ENCODE results near the gene C1orf50. TPM values are rescaled to one million over a fixed set of nuclear protein-coding genes. Genes with fewer than 3 reads are reported as not detected.
"Not testable (repeated sequence)": the region's sequence is repeated elsewhere in the genome, so short reads cannot be mapped to it uniquely, and the experiment has no call there.

The C1orf50 gene
- total RNA-seq, 1 donor from 2014 or later: 12.0 TPM

DNA sequence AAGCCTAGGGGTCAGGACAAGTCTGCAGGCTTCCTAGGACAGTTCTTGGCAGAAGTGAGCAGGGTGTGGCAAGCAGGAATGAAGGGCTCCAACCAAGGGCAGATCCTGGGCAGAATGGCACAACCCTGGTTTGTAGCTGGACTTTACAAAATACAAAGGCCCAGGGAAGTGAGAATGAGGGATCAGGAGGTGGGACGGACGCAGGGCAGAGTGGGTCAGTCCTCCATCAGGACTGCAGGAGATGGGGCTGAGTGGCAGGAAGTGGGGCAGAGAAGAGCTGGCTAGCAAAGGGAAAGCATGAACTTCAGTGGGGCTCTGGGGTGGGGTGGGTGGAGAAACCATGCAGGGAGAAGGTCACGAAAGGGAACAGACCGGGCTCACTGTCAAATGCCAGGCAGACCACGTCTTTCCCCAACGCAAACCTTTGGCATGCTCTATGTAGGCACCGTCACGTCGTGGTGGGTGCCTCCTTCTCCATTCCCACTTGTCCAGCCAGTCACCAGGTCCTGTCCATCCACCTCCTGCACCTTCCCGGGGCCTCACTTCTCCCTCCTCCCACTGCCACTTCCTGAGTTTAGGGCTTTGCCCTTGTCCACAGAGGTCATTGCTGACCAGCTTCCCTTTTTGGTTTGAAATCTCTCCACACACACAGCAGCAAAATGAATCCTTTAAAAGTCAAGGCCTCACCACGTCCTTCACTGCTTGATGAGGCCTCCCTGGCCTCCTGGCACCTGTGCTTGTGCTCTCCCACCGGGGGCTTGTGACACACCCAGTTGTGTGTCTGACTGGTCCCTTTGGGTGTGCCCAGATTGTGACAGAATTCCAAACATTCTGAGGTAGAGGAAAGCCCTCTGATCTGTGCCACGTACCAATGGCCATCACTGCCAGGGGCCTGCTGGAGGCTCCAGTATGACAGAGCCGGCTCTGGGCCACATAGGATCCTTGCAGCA lies 18.3 kb upstream of the C1orf50 start:
- no peak for DNase-seq (ENCODE audit: low spot score, unreplicated experiment)
- Mint-ChIP-seq H3K9me3 (ENCODE audit: low read depth) (peaks cover 16% of the 10 kb centered on the region), H3K27me3 (no peaks in the 10 kb centered on the region), H3K27ac (peak overlapping the region; percentile 9), H3K36me3 (ENCODE audit: insufficient read depth) (peaks cover 37% of the 10 kb centered on the region), H3K4me3 (ENCODE audit: low read depth) (no peak overlapping the region), H3K4me1 (ENCODE audit: low read depth) (no peaks in the 10 kb centered on the region)
- TF ChIP-seq, protein P1, sequence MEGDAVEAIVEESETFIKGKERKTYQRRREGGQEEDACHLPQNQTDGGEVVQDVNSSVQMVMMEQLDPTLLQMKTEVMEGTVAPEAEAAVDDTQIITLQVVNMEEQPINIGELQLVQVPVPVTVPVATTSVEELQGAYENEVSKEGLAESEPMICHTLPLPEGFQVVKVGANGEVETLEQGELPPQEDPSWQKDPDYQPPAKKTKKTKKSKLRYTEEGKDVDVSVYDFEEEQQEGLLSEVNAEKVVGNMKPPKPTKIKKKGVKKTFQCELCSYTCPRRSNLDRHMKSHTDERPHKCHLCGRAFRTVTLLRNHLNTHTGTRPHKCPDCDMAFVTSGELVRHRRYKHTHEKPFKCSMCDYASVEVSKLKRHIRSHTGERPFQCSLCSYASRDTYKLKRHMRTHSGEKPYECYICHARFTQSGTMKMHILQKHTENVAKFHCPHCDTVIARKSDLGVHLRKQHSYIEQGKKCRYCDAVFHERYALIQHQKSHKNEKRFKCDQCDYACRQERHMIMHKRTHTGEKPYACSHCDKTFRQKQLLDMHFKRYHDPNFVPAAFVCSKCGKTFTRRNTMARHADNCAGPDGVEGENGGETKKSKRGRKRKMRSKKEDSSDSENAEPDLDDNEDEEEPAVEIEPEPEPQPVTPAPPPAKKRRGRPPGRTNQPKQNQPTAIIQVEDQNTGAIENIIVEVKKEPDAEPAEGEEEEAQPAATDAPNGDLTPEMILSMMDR (IDR thresholded peaks at IDR 0.05; ENCODE audit: unreplicated experiment): no peak

DNA sequence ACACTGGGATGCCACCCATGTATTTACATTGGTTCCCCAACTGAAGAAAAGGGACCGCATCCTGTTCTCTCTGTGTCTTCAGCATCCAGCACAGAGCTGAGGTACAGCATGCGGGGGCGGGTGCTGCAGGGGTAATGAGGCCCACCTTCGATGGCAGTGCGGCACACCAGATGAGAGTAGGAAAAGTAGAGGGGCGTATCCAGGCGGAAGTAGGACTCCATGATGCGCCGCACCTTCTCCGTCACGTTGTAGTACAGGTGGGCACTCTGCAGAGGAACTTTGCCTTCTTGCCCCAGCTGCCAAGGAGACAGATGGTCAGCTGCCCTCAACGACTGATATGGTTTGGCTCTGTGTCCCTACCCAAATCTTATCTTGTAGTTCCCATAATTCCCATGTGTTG lies 17.0 kb upstream of the C1orf50 start:
- H3K4me1 Mint-ChIP-seq (ENCODE audit: low read depth): no peaks in the 10 kb centered on the region
- TF ChIP-seq, protein P1 (IDR thresholded peaks at IDR 0.05; ENCODE audit: unreplicated experiment): no peak
- no peak overlapping the region for H3K4me3 Mint-ChIP-seq (ENCODE audit: low read depth)
- H3K9me3 Mint-ChIP-seq (ENCODE audit: low read depth): peaks cover 16% of the 10 kb centered on the region
- H3K36me3 Mint-ChIP-seq (ENCODE audit: insufficient read depth): peaks cover 46% of the 10 kb centered on the region
- no peaks in the 10 kb centered on the region for H3K27me3 Mint-ChIP-seq
- no peak for DNase-seq (ENCODE audit: low spot score, unreplicated experiment)
- H3K27ac Mint-ChIP-seq: no peak overlapping the region

DNA sequence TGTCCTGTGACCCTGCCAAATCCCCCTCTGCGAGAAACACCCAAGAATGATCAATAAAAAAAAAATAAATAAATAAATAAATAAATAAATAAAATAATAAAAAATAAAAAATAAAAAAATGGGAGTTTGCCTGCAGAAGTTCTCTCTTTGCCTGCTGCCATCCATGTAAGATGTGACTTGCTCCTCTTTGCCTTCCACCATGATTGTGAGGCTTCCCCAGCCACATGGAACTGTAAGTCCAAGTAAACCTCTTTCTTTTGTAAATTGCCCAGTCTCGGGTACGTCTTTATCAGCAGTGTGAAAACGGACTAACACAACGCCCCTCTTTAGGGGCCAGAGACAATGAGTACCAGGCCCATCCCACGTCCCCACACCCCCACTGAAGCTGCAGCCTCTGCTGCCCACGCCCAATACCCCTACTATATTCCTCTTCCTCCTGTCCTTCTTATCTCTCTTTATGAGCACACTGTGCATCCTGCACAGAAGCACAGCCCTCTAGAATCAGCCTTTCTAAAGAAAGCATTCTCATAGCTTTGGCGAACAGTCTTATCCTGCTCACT lies 15.5 kb upstream of the C1orf50 start:
- H3K4me1 Mint-ChIP-seq (ENCODE audit: low read depth); H3K27me3 Mint-ChIP-seq; DNase-seq (ENCODE audit: low spot score, unreplicated experiment); H3K4me3 Mint-ChIP-seq (ENCODE audit: low read depth): not testable (repeated sequence)
- peaks cover 54% of the 10 kb centered on the region for H3K36me3 Mint-ChIP-seq (ENCODE audit: insufficient read depth)
- H3K27ac Mint-ChIP-seq: peak overlapping the region; percentile 3
- peaks cover 16% of the 10 kb centered on the region for H3K9me3 Mint-ChIP-seq (ENCODE audit: low read depth)

DNA sequence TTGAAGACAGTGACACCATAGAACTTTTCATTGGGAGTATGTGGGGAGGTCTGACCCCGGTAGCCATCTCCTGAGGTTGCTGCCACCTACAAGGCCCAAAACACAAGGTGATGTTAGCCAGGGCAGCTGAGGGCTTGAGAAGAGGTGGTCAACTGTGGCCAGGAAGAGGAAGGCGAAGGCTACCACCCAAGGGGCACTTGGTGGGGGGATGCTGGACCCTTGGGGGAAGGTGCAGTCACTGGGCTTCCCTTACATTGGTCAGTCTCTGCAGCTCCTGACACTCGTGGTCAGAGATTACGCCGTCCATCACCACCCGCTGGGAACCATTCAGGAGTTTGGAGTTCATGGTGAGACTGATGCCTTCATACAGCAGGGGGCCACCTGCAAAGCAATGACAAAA lies 14.8 kb upstream of the C1orf50 start:
- Mint-ChIP-seq H3K9me3 (ENCODE audit: low read depth) (peaks cover 16% of the 10 kb centered on the region), H3K27me3 (no peaks in the 10 kb centered on the region), H3K4me1 (ENCODE audit: low read depth) (no peaks in the 10 kb centered on the region), H3K36me3 (ENCODE audit: insufficient read depth) (peaks cover 56% of the 10 kb centered on the region), H3K27ac (no peak overlapping the region), H3K4me3 (ENCODE audit: low read depth) (no peak overlapping the region)
- no peak for DNase-seq (ENCODE audit: low spot score, unreplicated experiment)
- TF ChIP-seq, protein P1 (IDR thresholded peaks at IDR 0.05; ENCODE audit: unreplicated experiment): no peak

DNA sequence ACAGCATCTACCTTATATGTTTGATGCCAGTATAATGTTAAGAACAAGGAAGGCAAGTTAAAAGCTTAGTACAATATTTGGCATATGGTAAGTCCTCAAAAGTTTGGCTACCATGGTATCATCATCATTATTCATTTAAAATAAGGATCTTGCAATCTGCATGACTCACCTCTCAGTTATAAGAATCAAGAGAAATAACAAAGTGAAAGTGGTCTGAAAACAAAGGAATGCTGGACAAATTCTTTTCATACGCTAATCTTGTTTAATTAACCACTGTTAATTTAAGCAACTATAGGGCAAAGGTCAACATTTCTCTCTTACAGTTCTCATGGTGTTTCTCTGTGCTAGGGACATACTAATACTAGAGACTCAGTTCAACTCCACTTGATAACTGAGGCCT lies 14.0 kb upstream of the C1orf50 start:
- peaks cover 58% of the 10 kb centered on the region for H3K36me3 Mint-ChIP-seq (ENCODE audit: insufficient read depth)
- H3K27ac Mint-ChIP-seq: no peak overlapping the region
- H3K9me3 Mint-ChIP-seq (ENCODE audit: low read depth): peaks cover 16% of the 10 kb centered on the region
- no peak overlapping the region for H3K4me3 Mint-ChIP-seq (ENCODE audit: low read depth)
- no peak for DNase-seq (ENCODE audit: low spot score, unreplicated experiment)
- H3K4me1 Mint-ChIP-seq (ENCODE audit: low read depth): no peaks in the 10 kb centered on the region
- TF ChIP-seq, protein P1 (IDR thresholded peaks at IDR 0.05; ENCODE audit: unreplicated experiment): no peak
- H3K27me3 Mint-ChIP-seq: no peaks in the 10 kb centered on the region
